GM18907 (cell line): Measurements from ENCODE around the gene FAT1.

Experiments
- ATAC-seq: cut with Tn5 transposase; IDR thresholded peaks from one replicate; pipeline ENCODE4 v1.9.1; 2021; ENCODE audit warnings: mild to moderate bottlenecking, moderate library complexity; ENCODE audit not compliant: unreplicated experiment

Gene FAT1

DNA sequence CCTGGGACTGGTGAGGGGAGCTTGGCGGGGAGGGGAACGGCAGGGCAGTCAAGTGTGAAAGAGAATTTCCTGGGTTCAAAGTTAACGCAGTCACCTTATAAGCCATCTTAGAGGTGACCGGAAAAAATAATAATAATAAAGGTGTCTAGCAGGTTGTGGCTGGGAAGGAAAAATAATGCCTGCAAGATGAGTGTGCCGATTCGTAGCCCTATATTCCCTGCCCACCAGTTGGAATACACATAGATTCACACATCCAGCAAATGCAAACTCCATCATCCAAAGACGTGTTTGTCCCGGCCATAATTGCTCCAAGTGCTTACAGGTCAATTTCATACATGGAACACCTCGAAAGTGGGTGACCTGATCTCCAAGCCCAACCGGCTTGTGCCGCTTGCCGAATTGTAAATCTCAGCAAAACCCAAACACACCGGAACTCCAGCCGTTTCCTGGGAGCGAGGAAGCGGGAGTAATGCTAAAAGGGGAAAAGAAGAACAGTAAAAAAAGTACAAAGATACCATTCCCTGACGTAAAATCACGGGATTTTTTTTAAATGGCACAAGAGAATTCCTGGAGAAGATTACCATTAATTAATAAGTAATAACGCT is 1.3 kb upstream of the FAT1 start:
- ATAC-seq = no peak

DNA sequence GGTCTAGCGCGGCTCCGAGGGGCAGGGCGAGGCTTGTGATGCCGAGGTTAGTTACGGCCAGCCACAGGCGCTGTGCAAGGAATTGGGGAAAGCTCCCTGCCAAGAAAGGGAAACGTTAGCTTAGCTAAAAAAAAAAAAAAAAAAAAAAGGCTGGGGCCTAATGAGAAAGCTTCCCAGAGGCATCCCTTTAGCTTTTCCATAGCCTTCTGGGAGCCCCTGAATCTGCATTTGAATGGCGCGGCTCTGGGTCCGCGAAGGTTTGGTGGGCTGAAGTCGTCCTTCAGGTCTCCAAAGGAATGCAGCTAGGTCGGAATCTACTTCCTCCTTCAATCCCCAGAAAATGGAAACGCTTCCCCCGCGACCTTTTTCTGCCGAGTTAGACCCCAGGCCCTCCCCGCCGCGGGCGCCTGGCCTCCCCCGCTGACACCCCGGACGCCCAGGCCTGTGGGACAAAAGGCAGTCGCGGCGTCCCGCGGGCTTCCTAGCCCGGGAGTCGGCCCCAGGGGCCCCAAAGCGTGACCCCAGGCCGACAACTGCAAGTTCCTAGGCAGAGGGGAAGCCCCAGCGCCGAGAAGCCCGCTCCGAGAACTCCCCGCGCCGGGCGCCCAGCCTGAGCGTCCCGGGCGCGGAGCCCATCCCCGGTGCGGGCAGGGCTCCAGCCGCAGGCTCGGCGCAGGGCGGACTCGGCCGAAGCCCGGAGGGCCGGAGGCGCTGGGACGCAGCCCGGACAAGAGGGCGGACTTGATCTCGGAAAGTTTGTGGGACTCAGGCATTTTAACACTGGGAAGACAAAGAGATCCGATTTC is 605 bp upstream of the FAT1 start:
- no peak for ATAC-seq

DNA sequence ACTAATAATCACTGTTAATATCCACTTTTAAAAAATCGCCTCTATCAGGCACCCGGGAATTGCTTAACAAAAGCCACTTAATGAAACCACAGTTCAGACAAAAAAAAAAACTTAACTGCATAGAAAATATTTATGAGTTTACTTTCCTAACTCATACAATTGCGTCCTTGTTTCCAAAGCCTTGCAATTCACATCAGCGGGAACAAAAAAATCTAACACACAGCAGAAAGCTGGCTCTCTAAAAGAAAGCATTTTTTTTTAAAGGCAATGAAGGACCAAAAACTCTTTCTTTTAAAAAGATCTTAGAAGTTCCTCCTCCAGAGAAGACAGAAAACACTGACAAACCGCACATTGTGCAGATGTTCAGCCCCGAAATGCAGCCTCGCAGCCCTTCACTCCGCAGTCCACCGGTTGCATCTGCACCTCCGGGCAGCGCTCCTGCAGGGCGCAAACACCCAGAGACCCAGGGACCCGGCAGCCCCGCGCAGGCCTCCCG is 812 bp downstream of the FAT1 start:
- ATAC-seq = no peak

DNA sequence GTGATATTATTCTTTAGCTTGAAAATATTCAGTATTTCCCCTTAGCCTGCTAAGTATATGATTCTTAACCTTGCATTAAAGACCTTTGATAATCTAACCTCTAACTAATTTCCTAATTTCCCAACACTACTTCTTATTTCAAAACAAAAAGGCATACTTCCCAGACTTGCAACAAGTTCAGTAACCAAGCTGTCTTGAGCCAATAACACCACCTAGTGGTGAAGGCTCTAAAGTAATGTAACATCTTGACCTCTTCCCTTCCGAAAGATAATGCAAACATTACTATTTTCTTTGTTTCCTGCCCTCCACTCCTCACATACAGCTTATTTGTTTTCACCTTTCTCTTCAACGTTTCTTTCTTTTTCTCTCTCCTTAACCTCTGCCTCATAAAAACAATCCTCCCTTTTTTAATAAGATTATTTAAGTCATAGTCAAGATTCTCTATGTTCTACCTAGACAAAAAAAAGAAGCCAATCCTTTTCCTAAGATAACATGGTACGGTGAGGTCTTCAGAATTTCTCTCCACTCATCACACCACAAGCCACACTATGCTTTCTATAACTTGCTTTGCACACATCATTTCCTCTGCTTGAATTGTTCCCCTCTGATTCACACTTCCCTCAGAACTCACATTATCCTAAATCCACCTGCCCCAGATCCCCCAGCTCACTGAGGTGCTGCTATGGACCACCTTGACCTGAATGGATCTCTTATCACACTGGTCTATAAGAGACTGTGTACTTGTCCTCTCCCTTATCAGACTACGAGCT is 3.5 kb downstream of the FAT1 start:
- ATAC-seq = no peak

DNA sequence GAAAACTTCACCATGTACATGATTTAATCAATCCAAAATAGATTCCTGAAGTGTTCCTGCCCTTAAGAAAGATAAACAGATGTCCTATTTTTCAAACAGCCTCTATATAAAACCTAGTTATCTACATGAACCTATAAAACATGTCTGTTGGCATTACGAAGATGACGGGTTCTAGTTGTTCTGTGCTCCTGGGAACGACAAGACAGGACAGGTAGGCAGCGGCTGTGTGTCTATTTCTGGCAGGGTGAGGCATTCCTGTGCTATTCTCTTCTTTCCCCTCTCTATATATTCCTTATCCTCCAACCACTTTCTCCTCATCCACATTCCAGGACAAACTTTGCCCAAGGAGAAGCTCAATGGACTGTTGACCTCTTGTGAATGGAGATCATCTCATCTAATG is 6.1 kb downstream of the FAT1 start:
- ATAC-seq = no peak

DNA sequence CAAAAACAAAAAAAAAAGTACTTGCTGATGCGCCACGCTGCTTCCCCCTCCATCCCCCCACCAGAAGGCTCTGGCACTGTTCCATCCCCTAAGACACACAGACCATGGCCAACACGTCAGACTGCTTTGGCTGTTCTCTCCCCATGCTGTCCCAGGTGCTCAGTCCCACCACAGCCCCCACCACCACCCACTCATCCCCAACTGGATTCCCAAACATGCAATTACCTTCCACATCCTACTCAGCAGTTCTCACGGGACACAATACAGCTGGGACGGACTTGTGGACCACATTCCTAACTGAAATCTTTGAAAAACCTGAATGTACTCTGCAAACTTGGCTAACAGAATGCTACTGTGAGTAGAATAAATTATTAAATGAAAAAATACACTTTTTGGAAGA is 8.6 kb downstream of the FAT1 start:
- no peak for ATAC-seq

DNA sequence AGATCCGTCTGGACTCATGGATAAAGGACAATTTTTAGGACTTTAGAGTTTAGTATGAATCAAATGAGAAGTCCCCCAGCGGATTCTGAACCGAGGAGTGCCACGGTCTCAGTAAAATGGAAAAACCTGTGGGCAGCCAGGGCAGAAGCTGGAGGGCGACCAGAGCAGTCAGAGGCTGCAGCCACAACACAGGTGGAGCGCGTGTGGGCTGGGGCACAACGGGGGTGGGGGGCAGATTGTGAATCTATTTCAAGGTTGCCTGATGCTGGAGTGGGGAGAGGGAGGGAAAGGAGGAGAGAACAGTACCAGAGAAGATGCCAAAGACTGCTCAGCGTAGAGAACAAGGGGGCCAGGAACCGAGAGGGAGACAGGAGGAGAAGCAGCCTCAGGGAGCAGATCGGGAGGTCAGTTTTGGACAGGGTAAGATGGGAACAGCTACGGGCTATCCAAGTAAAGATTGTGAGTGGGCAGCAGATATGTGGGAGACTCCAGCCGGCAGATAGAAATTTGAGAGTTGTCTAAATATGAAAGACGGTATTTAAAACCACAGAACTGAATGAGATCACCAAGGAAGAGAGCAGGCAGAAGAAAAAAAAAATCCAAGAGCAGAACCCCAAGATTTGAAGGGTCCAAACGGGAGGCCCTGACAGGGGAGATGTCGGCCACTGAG is 9.5 kb downstream of the FAT1 start:
- no peak for ATAC-seq

DNA sequence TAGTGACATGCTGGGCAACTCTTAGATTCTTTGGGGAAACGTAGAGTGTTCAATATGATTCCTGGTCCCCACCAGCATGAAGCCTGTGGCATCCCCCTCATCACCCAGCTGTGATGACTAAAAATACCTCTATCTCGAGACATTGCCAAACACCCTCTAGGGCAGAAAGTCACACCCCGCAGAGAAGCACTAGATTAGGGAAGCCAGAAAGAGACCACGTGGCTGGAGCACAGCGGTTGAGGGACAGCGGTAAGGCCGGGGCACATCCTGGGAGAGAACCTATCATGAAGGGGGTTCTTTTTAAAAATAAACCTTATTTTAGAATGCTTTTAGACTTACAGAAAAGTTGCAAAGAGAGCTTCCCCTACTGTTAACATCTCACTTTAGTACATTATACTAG is 11.0 kb downstream of the FAT1 start:
- no peak for ATAC-seq

DNA sequence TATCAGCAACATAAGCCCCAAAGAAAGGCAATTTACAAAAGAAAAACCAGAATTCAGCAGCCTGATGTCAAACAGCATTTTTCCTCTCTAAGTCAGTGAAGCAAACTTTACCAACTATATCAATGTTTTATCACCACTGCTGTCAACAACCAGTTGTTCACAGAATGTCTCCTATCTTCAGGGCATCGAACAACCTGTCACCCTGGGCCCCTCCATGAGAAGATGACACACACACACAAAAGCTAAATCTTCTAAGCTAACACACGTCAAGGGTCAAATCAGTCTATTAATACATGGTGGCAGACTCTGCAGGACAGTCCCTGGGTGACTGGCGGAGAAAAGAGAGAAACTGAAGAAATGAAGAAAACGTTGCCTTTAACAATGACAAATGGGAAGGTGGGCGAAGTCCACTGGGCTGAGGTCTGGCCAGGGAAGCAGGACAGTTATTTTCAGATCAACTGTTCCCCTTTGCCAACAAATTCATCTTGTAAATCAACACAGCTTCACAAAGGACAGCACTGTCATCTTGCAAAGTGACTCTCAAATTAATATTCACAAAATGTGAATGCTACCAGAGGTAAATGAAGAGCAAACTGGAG is 13.0 kb downstream of the FAT1 start:
- no peak for ATAC-seq

DNA sequence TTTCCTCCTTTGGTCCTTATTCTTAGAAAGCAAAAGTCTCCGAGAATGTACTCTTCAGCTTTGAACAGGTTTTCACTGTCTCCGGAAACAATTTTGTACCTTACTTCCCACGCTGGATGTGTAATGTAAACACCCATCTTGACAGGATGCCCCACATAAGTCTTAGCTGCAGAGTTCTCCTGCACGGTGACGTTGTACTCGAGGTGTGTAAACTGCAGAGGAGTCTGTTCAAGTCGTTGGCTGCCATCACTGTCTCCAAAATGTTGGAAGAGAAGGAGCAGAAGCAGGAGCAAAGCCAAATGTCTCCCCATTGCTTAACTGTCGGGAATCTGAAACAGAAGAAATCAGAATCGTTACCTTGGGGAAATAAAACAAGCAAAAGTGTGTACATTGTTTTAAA is 14.1 kb downstream of the FAT1 start:
- no peak for ATAC-seq

DNA sequence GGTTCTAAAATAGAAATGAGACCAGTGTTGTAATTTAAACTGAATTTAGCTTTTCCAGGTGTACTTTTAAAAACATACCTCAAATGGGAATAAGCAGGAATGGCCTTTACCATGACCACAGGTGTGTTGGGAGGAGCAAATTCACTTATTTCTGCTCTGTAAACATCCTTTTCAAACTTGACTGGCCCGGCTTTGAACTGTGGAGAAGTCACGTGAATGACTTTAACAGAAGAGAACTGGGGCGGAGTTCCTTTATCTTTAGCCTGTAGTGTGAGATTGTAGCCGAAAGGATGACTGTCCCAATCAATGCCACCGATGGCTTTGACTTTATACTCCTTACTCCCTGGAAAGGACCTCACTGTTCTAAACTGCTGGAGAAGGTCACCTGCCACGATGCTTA is 15.1 kb downstream of the FAT1 start:
- no peak for ATAC-seq

DNA sequence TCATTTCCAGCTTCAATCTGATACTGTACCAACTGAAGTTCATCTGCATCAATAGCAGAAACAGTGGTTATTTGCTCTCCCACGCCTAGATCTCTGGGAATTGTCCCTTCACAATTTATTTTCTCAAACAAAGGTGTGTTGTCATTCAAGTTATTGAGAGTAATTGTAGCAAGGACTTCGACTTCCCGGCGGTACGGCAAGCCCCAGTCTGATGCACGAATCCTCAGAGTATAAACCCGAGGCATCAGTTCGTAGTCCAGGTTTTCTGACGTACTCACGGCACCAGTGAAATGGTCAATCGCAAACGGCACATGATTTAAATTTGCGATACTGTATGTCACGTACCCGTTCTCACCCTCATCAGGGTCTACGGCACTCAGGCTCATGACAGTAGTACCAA is 15.7 kb downstream of the FAT1 start:
- ATAC-seq = no peak

DNA sequence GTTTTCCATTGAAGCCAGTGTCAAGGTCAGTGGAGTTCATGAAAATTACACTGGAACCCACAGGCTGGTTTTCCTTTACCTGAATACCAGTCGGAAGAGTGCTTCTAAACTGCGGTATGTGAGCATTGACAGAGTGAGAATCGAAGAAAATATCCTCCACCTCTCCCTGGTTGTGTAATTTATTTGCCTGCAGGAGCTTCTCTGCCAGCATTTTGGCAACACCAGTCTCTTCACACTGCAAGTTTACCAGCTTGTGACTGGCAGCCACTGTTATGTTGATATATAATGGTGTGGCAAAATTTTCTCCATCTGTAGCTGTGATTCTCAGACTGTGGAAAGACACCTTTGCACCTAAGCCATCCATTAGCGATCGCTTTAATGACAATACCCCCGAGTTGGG is 16.1 kb downstream of the FAT1 start:
- no peak for ATAC-seq

DNA sequence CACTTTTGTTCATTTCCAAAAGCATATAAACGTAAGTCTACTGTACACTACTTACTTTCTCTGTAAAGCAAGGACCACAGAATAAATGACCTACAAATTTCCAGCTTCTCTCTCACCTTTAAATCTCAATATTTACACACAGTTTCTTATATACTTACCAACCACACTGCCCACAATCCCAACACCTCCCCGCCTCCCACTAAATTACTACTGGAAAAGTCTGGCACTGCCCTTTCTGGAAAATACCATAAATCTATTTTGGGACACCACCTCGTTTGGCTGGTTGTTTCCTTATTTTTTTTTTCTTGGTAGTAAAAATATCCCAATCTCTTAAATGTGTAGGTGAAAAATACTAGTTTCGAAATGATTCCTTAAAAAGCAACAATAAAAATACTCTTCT is 19.6 kb downstream of the FAT1 start:
- ATAC-seq = no peak

DNA sequence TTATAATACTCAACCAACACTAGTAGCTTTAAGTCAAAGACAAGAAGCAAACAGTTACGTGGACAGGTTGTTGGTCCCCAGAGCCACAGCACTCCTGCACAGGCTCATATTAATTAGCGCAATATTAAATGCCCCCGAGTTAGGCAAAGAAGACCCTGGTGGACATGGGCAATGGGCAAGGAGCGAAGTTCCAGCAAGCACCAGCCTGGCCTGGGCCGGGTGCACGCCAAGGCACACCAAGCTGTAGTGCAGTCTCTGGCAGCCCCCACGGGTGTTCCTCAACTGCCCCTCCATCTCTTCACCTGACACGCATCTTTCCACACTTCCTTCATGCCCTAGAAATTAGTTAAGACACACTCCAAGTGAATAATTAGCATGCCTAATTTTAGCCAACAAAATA is 20.1 kb downstream of the FAT1 start:
- ATAC-seq = no peak

DNA sequence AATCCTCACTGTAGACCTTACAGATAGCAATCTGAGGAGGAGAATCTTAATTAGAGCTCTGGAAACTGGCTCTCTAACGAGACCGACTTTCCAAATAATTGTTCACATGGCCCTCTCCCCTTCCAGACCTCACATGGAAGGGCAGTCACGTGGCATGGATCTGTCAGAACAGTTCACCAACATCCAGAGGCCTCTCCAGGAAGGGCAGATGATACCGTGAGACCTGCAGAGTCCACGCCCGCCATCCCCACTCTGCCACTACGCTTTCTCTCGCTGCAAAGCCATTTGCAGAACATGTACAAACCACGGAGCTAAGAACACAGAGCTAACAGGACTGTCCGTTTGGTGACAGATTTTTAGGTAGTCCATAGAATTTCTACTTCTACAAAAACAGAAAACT is 20.7 kb downstream of the FAT1 start:
- no peak for ATAC-seq

DNA sequence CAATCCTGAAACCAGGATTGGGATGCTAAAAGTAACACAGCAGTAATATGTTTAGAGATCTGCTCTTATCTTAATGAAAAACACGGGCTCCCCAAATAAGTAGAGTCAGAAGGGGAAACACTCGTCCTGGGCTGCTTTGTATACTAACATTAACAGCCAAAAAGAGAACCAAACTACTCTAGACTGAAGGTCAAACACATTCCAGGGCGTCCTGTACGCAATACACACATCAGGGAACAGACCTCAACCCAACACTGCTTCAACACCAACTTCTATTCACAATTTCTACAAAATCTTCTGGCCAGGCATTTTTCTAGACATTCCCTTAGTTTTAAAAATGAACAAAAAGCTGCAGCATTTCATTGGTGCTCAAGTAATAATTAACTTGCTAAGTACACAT is 21.4 kb downstream of the FAT1 start:
- no peak for ATAC-seq

DNA sequence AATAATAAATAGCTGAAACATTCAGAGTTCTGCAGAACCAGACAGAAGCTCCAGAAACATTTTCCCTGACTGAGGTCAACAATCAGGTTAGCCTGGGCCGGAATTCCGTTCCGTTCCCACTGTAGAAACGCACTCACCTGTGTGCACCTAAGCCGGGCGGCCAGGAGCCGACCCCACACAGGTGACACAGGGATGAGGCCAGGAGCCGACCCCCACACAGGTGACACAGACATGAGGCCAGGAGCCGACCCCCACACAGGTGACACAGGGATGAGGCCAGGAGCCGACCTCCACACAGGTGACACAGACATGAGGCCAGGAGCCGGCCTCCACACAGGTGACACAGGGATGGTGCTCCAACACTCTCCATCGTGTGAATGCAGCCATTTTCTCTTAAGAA is 21.9 kb downstream of the FAT1 start:
- no peak for ATAC-seq

DNA sequence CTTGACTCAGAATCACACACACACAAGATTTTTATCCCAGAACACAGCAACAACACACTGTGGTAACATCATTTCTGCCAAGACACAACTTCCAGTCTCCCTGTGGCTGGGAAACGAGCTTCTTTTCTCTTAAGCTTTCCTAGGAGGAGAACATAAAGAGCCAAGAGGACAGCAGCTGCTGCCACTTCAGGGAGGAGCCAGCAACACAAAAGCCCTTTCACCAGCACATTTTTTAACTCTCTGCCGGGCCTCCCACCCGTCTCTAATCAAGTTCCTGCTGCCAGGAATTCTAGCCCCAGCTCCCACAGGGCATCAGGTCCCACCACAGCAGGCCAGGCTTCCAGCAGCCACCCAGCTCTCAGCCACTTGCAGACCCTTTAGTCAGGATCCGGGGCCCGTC is 22.4 kb downstream of the FAT1 start:
- no peak for ATAC-seq

DNA sequence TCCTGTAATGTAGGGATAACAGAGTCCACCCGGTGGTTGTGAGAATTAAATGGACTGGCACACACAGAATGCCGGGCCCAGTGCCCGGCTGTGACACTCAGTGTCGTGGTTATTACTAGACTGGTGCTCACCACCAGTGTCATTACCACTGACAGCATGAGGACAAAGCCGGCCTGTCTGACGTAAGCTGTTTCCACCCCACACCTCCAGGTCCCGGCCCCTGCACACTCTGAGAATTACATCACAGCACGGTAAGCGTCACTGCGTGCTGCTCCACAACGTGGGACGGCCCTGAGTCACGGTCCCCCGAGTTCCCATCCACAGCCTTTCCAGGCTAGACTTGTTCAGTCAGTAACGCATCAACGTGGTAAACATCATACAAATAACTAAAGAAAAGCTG is 22.9 kb downstream of the FAT1 start:
- ATAC-seq = no peak

DNA sequence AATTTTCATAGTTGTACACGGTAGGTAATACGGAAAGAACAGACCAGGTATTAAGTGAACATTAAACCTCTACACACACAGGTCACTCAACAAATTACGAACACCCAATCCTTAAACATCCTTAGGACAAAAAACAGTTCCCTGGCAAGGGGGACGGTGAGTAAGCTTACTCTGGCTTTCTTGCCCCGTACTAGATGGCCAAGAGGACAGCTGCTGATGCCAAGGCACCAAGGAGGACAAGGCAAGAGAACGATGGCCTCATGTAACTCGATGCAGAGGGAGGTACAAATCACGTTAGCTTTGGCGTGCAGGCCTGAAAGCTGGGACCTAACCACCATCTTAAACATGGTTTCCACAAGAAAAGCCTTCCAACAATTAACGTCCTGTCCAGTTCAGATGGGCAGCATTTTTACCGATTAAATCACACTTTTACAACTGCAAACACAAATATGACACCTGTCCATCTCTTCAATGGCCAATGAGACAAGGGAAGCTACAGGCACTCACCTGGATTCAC is 23.7 kb downstream of the FAT1 start:
- no peak for ATAC-seq
